Measurements from ENCODE around the gene CTU1. TPM values are rescaled to one million over a fixed set of nuclear protein-coding genes. Genes with fewer than 3 reads are reported as not detected.

The CTU1 gene
- total RNA-seq, 1 experiment from 2014 or later = 8.6 TPM

DNA sequence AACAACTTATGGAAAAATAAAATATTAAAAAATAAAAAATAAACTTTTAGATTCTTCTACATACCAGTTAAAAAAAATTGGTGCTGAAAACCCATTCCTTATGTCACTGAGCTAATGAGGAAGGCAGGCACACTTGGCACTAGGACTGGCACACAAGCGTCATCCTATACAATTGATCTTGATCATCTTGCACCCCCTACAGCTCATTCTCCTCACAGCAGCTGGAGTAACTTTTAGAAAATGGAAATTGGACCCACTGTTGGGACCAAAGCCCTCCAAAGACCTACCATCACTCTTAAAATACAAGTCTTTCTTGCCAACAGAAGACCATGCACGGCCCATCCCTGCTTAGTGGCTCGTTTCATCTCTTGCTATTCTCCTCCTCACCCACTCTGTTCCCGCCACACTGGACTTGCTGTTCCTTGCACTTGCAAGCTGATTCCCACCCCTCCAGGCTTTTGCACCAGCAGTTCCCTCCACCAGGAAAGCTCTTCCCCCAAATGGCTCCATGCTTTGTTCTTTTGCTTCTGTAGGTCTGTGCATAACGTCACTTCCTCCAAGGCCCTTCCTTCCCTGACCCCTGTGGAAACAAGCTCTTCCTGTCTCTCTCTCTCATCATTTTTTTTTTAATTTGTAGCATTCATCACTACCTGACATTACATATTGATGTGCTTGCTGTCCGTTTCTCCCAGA lies 11.6 kb downstream of the CTU1 start (continued):
- TF ChIP-seq, protein P1, sequence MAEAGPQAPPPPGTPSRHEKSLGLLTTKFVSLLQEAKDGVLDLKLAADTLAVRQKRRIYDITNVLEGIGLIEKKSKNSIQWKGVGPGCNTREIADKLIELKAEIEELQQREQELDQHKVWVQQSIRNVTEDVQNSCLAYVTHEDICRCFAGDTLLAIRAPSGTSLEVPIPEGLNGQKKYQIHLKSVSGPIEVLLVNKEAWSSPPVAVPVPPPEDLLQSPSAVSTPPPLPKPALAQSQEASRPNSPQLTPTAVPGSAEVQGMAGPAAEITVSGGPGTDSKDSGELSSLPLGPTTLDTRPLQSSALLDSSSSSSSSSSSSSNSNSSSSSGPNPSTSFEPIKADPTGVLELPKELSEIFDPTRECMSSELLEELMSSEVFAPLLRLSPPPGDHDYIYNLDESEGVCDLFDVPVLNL (CRISPR knock-in tag; IDR thresholded peaks at IDR 0.05; ENCODE audit: borderline replicate concordance, low read depth) = no peak
- no peak for TF ChIP-seq NFATC4 (CRISPR knock-in tag; IDR thresholded peaks at IDR 0.05)
- TF ChIP-seq TEAD4 (CRISPR knock-in tag; IDR thresholded peaks at IDR 0.05) = no peak
- TF ChIP-seq, protein P2, sequence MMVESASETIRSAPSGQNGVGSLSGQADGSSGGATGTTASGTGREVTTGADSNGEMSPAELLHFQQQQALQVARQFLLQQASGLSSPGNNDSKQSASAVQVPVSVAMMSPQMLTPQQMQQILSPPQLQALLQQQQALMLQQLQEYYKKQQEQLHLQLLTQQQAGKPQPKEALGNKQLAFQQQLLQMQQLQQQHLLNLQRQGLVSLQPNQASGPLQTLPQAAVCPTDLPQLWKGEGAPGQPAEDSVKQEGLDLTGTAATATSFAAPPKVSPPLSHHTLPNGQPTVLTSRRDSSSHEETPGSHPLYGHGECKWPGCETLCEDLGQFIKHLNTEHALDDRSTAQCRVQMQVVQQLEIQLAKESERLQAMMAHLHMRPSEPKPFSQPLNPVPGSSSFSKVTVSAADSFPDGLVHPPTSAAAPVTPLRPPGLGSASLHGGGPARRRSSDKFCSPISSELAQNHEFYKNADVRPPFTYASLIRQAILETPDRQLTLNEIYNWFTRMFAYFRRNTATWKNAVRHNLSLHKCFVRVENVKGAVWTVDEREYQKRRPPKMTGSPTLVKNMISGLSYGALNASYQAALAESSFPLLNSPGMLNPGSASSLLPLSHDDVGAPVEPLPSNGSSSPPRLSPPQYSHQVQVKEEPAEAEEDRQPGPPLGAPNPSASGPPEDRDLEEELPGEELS (CRISPR knock-in tag; IDR thresholded peaks at IDR 0.05) = no peak

DNA sequence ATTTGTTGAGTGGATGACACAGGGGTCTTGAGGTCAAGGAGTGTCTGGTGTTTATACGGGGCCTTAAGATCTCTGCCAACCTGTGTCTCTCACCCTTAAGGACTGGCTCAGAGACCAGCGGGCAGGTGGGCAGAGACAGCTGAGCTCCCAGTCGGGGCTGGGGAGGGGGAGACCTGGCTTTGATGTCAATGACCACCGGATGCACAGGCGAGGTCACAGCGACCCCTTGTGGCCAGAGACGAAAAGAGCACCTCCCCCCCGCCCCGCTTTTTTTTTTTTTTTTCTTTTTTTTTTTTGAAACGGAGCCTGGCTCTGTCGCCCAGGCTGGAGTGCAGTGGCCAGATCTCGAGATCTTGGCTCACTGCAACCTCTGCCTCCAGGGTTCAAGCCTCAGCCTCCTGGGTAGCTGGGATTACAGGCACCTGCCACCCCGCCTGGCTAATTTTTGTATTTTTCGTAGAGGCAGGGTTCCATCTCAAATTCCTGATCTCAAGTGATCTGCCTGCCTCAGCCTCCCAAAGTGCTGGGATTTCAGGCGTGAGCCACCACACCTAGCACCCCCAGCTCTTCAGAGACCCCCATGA lies 13.4 kb downstream of the CTU1 start:
- Mint-ChIP-seq H3K36me3 (no peaks in the 10 kb centered on the region), H3K27ac (no peak overlapping the region), H3K9me3 (no peaks in the 10 kb centered on the region), H3K4me1 (peaks cover 17% of the 10 kb centered on the region), H3K4me3 (no peak overlapping the region), H3K27me3 (ENCODE audit: low read depth) (no peaks in the 10 kb centered on the region)
- TF ChIP-seq, protein P3, sequence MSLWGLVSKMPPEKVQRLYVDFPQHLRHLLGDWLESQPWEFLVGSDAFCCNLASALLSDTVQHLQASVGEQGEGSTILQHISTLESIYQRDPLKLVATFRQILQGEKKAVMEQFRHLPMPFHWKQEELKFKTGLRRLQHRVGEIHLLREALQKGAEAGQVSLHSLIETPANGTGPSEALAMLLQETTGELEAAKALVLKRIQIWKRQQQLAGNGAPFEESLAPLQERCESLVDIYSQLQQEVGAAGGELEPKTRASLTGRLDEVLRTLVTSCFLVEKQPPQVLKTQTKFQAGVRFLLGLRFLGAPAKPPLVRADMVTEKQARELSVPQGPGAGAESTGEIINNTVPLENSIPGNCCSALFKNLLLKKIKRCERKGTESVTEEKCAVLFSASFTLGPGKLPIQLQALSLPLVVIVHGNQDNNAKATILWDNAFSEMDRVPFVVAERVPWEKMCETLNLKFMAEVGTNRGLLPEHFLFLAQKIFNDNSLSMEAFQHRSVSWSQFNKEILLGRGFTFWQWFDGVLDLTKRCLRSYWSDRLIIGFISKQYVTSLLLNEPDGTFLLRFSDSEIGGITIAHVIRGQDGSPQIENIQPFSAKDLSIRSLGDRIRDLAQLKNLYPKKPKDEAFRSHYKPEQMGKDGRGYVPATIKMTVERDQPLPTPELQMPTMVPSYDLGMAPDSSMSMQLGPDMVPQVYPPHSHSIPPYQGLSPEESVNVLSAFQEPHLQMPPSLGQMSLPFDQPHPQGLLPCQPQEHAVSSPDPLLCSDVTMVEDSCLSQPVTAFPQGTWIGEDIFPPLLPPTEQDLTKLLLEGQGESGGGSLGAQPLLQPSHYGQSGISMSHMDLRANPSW (CRISPR knock-in tag; conservative IDR thresholded peaks at IDR 0.05; ENCODE audit: low read depth) = no peak
- TF ChIP-seq, protein P4, sequence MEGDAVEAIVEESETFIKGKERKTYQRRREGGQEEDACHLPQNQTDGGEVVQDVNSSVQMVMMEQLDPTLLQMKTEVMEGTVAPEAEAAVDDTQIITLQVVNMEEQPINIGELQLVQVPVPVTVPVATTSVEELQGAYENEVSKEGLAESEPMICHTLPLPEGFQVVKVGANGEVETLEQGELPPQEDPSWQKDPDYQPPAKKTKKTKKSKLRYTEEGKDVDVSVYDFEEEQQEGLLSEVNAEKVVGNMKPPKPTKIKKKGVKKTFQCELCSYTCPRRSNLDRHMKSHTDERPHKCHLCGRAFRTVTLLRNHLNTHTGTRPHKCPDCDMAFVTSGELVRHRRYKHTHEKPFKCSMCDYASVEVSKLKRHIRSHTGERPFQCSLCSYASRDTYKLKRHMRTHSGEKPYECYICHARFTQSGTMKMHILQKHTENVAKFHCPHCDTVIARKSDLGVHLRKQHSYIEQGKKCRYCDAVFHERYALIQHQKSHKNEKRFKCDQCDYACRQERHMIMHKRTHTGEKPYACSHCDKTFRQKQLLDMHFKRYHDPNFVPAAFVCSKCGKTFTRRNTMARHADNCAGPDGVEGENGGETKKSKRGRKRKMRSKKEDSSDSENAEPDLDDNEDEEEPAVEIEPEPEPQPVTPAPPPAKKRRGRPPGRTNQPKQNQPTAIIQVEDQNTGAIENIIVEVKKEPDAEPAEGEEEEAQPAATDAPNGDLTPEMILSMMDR (IDR thresholded peaks at IDR 0.05) = peak; percentile 89
- ATAC-seq (peak; percentile 60), DNase-seq (ENCODE audit: low spot score) (peak; percentile 75)
- CTCF ChIA-PET = interaction anchor here (0.6 to 8.2 kb wide), 64 partner anchors 8 to 652 kb away, joined by 3 to 347 read pairs (median 4); partner anchors contain the start of genes ACP4, CLEC11A, CTU1 and KLK10
- POLR2A ChIA-PET = interaction anchor here (0.6 to 0.7 kb wide), 3 partner anchors 48 to 308 kb away, joined by 3 to 6 read pairs (median 6); no protein-coding TSS in a partner anchor

DNA sequence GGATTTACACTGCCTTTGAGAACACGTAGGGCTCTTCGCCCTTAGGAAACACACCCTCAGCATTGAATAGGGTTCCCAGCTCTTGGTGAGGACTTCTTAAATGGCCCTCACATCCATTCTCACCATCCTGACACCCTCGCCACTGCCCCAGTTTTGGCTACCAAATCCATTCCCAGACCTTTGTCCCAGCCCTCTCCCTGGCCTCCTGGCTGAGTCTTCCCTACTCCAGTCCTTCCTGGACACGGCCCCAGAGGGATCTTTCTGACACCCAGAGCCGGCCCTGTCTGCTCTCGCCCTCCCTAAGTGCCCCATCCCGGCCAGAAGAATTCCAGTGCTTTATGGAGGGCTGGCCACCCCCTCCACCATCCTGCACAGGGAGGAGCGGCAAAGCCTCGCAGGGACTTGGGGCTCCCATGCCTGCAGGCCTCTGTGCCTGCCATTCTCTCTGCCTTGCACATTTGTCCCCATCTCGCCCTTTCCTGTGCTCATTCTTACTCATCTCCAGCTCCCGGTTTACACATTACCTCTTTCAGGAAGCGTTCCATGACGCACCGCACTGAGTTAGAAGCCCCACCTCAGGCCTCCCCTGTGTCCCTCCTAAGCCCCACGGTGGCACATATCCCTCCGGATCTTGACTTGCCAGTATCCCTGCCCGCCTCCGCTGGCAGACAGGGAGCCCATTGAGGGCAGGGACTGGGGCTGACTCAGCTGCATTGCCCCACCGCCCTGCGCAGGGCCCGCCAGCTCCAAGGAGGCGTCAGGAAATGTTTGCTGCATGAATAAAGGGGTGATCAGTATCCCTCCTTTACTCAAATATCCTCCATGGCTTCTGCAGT lies 14.5 kb downstream of the CTU1 start:
- ChIA-PET POLR2A (interaction anchor here (0.6 to 0.7 kb wide), 2 partner anchors 47 to 73 kb away, joined by 3 to 6 read pairs; no protein-coding TSS in a partner anchor), CTCF (interaction anchor here (0.6 to 8.2 kb wide), 53 partner anchors 7 to 390 kb away, joined by 3 to 347 read pairs (median 4); partner anchors contain the start of genes ACP4, CLEC11A, CTU1 and KLK10)
- Mint-ChIP-seq H3K4me3 (no peak overlapping the region), H3K36me3 (no peaks in the 10 kb centered on the region), H3K9me3 (no peaks in the 10 kb centered on the region), H3K27me3 (ENCODE audit: low read depth) (no peaks in the 10 kb centered on the region), H3K27ac (no peak overlapping the region), H3K4me1 (peaks cover 17% of the 10 kb centered on the region)
- ATAC-seq = no peak
- TF ChIP-seq, protein P5, sequence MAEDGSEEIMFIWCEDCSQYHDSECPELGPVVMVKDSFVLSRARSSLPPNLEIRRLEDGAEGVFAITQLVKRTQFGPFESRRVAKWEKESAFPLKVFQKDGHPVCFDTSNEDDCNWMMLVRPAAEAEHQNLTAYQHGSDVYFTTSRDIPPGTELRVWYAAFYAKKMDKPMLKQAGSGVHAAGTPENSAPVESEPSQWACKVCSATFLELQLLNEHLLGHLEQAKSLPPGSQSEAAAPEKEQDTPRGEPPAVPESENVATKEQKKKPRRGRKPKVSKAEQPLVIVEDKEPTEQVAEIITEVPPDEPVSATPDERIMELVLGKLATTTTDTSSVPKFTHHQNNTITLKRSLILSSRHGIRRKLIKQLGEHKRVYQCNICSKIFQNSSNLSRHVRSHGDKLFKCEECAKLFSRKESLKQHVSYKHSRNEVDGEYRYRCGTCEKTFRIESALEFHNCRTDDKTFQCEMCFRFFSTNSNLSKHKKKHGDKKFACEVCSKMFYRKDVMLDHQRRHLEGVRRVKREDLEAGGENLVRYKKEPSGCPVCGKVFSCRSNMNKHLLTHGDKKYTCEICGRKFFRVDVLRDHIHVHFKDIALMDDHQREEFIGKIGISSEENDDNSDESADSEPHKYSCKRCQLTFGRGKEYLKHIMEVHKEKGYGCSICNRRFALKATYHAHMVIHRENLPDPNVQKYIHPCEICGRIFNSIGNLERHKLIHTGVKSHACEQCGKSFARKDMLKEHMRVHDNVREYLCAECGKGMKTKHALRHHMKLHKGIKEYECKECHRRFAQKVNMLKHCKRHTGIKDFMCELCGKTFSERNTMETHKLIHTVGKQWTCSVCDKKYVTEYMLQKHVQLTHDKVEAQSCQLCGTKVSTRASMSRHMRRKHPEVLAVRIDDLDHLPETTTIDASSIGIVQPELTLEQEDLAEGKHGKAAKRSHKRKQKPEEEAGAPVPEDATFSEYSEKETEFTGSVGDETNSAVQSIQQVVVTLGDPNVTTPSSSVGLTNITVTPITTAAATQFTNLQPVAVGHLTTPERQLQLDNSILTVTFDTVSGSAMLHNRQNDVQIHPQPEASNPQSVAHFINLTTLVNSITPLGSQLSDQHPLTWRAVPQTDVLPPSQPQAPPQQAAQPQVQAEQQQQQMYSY (CRISPR knock-in tag; IDR thresholded peaks at IDR 0.05) = peak; percentile 71
- TF ChIP-seq NFE2L1 (CRISPR knock-in tag; IDR thresholded peaks at IDR 0.05) = no peak
- TF ChIP-seq, protein P6, sequence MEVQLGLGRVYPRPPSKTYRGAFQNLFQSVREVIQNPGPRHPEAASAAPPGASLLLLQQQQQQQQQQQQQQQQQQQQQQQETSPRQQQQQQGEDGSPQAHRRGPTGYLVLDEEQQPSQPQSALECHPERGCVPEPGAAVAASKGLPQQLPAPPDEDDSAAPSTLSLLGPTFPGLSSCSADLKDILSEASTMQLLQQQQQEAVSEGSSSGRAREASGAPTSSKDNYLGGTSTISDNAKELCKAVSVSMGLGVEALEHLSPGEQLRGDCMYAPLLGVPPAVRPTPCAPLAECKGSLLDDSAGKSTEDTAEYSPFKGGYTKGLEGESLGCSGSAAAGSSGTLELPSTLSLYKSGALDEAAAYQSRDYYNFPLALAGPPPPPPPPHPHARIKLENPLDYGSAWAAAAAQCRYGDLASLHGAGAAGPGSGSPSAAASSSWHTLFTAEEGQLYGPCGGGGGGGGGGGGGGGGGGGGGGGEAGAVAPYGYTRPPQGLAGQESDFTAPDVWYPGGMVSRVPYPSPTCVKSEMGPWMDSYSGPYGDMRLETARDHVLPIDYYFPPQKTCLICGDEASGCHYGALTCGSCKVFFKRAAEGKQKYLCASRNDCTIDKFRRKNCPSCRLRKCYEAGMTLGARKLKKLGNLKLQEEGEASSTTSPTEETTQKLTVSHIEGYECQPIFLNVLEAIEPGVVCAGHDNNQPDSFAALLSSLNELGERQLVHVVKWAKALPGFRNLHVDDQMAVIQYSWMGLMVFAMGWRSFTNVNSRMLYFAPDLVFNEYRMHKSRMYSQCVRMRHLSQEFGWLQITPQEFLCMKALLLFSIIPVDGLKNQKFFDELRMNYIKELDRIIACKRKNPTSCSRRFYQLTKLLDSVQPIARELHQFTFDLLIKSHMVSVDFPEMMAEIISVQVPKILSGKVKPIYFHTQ (CRISPR knock-in tag; IDR thresholded peaks at IDR 0.05) = no peak
- TF ChIP-seq SP1 (CRISPR knock-in tag; conservative IDR thresholded peaks at IDR 0.05) = no peak
- DNase-seq (ENCODE audit: low spot score) = no peak

All from WTC11 (cell line).